NOMO-1 treated with dmso at 0.1 percent for 144 hours (cell line): ENCODE data around the gene RFPL4A.

Experiments
- DNase-seq: peaks from one replicate; lab custom pipeline; 2025; ENCODE audit not compliant: unreplicated experiment; lab: John Stamatoyannopoulos, UW

The RFPL4A gene

DNA sequence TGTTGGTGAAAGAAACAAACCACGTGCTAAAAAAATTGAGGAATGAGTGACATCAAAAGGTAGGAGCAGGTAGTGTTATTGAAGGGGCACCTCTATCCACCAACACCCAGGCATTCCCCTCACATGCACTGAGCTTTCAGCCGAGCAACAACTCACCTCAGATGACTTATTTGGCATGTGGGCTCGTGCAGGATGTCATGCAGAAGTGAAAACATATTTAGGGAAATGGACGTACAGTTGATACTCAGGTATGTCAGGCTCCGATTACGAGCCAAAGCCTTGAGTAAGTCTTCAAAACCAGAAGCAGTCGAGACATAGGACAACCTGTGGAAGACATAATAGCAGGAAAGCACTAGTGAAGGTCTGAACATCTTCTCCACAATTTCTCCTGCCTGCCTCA lies 42.5 kb downstream of the RFPL4A start:
- DNase-seq, result no peak

DNA sequence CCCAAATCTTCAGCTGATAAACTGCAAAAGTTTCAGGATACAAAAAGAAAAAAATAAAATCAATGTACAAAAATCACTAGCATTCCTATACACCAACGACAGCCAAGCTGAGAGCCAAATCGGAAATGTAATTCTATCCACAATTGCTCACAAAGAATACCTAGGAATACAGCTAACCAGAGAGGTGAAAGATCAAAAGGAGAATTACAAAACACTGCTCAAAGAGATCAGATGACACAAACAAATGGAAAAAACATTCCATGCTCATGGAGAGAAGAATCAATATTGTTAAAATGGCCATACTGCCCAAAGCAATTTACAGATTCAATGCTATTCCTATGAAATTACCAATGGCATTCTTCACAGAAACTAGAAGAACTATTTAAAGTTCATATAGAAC lies 43.4 kb downstream of the RFPL4A start:
- no peak for DNase-seq

- peak; percentile 38 for DNase-seq
Observed at GRCh38 chr19:55809381-55810058, 50.6 kb downstream of the RFPL4A start.

DNA sequence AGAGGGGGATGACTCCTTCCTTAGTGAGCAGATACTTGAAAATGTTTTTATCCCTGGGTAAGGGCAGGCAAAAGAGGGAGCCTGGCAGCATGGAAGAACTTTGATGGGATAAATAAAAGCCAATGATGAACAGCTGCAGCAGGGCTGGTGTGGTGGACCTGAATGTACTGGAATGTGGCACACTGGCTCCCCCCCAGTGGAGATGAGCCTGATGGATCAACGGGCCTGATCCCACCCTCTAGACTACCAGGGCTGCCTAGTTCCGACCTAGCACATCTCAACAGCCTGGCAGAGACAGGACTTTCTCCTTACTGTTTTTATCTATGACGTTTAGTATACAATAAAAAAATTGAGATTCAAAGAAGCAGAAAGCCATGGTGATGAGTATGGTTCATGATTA lies 52.4 kb downstream of the RFPL4A start:
- no peak for DNase-seq

DNA sequence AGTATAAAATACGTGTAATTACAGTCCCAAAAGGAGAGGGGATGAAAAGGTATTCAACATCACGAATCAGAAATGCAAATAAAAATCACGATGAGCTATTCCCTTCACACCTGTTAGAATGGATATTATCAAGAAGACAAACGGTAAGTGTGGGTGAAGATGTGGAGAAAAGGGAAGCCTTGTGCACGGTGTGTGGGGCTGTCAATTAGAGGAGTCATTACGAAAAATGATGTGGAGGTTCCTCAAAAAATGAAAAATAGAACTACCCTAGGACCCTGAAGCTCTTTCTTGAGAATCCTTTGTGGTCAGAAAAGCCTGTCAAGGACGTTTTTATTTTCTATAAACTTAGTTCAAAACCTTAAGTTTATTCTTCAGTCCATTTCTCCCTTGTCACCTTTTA lies 53.6 kb downstream of the RFPL4A start:
- no peak for DNase-seq
